ENCODE results near the gene NCL. TPM values are rescaled to one million over a fixed set of nuclear protein-coding genes. Genes with fewer than 3 reads are reported as not detected.

The NCL gene
- total and polyA plus RNA-seq, 2 of the 13 experiments (the other 11 are each of a cell fraction or from before 2014, with no cell fraction given) = 105 to 779 TPM

DNA sequence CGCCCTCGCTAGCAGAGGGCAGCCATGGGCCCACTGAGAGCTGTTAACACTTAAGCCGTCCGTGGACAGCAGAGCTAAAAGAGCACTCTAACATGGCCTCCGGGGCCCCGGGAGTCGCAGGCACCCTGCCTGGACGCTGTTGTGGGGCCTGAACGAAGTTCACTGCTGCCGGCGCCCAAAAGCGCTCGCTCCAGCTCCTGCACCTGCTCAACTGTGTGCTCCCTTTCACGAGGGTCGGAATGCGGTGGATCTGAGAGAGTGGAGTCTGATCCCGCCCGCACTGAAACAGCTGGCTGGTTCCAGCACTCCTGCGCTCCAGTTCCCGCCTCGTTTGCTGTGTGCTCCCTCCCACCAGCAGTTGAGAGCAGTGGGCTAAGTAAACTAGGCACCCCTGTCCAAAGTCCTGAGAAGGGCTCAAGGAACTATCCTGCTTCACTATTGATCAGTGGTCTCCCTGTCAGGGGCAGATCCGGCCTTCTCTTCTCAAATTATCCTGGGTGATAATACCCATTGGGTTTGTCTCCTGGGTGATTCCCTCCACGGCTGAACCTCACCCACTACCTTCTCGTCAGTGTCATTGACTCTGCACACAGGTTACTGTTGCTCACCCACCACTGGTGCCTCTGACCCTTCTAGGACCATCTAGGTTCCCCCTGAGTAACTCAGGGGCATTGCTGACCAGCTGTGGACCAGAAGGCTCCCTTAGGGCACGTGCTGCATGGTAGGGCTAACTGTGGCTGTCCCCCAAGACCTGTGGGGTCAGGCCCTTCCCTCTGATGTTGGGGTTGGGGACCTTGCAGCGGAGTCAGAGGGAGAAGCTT is 45.3 kb downstream of the NCL start (continued):
- TF ChIP-seq KLF6 (CRISPR knock-in tag; IDR thresholded peaks at IDR 0.05) = no peak
- TF ChIP-seq TMF1 (CRISPR knock-in tag; IDR thresholded peaks at IDR 0.05; ENCODE audit: low read depth) = 0 out of 2 replicates have a peak, but pooled peaks have one; percentile 48
- TF ChIP-seq ZFP37 (CRISPR knock-in tag; IDR thresholded peaks at IDR 0.05; ENCODE audit: borderline replicate concordance) = no peak
- no peak for TF ChIP-seq DMAP1 (CRISPR knock-in tag; IDR thresholded peaks at IDR 0.05)
- TF ChIP-seq, protein P1, sequence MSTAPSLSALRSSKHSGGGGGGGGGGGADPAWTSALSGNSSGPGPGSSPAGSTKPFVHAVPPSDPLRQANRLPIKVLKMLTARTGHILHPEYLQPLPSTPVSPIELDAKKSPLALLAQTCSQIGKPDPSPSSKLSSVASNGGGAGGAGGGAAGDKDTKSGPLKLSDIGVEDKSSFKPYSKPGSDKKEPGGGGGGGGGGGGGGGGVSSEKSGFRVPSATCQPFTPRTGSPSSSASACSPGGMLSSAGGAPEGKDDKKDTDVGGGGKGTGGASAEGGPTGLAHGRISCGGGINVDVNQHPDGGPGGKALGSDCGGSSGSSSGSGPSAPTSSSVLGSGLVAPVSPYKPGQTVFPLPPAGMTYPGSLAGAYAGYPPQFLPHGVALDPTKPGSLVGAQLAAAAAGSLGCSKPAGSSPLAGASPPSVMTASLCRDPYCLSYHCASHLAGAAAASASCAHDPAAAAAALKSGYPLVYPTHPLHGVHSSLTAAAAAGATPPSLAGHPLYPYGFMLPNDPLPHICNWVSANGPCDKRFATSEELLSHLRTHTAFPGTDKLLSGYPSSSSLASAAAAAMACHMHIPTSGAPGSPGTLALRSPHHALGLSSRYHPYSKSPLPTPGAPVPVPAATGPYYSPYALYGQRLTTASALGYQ (CRISPR knock-in tag; IDR thresholded peaks at IDR 0.05) = no peak
- TF ChIP-seq, protein P2, sequence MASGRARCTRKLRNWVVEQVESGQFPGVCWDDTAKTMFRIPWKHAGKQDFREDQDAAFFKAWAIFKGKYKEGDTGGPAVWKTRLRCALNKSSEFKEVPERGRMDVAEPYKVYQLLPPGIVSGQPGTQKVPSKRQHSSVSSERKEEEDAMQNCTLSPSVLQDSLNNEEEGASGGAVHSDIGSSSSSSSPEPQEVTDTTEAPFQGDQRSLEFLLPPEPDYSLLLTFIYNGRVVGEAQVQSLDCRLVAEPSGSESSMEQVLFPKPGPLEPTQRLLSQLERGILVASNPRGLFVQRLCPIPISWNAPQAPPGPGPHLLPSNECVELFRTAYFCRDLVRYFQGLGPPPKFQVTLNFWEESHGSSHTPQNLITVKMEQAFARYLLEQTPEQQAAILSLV (CRISPR knock-in tag; IDR thresholded peaks at IDR 0.05; ENCODE audit: borderline replicate concordance) = no peak
- TF ChIP-seq SP4 (CRISPR knock-in tag; IDR thresholded peaks at IDR 0.05) = no peak
- TF ChIP-seq HNRNPK (IDR thresholded peaks at IDR 0.05; ENCODE audit: low read depth, low read length, poor library complexity, severe bottlenecking) = no peak
- no peak; the same call in 1 of the 2 replicates for TF ChIP-seq ZSCAN21 (CRISPR knock-in tag; IDR thresholded peaks at IDR 0.05; ENCODE audit: borderline replicate concordance)
- TF ChIP-seq, protein P3, sequence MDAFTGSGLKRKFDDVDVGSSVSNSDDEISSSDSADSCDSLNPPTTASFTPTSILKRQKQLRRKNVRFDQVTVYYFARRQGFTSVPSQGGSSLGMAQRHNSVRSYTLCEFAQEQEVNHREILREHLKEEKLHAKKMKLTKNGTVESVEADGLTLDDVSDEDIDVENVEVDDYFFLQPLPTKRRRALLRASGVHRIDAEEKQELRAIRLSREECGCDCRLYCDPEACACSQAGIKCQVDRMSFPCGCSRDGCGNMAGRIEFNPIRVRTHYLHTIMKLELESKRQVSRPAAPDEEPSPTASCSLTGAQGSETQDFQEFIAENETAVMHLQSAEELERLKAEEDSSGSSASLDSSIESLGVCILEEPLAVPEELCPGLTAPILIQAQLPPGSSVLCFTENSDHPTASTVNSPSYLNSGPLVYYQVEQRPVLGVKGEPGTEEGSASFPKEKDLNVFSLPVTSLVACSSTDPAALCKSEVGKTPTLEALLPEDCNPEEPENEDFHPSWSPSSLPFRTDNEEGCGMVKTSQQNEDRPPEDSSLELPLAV (CRISPR knock-in tag; conservative IDR thresholded peaks at IDR 0.05; ENCODE audit: low read depth) = no peak
- TF ChIP-seq ZNF331 (CRISPR knock-in tag; IDR thresholded peaks at IDR 0.05) = no peak
- TF ChIP-seq, protein P4, sequence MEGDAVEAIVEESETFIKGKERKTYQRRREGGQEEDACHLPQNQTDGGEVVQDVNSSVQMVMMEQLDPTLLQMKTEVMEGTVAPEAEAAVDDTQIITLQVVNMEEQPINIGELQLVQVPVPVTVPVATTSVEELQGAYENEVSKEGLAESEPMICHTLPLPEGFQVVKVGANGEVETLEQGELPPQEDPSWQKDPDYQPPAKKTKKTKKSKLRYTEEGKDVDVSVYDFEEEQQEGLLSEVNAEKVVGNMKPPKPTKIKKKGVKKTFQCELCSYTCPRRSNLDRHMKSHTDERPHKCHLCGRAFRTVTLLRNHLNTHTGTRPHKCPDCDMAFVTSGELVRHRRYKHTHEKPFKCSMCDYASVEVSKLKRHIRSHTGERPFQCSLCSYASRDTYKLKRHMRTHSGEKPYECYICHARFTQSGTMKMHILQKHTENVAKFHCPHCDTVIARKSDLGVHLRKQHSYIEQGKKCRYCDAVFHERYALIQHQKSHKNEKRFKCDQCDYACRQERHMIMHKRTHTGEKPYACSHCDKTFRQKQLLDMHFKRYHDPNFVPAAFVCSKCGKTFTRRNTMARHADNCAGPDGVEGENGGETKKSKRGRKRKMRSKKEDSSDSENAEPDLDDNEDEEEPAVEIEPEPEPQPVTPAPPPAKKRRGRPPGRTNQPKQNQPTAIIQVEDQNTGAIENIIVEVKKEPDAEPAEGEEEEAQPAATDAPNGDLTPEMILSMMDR (CRISPR knock-in tag; IDR thresholded peaks at IDR 0.05) = 0 out of 2 replicates have a peak, but pooled peaks have one; percentile 9
- no peak for TF ChIP-seq GABPA (IDR thresholded peaks at IDR 0.05; ENCODE audit: low read depth, low read length)
- no peak for TF ChIP-seq GABPA (CRISPR knock-in tag; IDR thresholded peaks at IDR 0.05; ENCODE audit: low read depth)
- no peak for TF ChIP-seq KDM5A (IDR thresholded peaks at IDR 0.05; ENCODE audit: borderline replicate concordance, low read length)
- TF ChIP-seq ZNF777 (CRISPR knock-in tag; IDR thresholded peaks at IDR 0.05) = no peak
- TF ChIP-seq, protein P5, sequence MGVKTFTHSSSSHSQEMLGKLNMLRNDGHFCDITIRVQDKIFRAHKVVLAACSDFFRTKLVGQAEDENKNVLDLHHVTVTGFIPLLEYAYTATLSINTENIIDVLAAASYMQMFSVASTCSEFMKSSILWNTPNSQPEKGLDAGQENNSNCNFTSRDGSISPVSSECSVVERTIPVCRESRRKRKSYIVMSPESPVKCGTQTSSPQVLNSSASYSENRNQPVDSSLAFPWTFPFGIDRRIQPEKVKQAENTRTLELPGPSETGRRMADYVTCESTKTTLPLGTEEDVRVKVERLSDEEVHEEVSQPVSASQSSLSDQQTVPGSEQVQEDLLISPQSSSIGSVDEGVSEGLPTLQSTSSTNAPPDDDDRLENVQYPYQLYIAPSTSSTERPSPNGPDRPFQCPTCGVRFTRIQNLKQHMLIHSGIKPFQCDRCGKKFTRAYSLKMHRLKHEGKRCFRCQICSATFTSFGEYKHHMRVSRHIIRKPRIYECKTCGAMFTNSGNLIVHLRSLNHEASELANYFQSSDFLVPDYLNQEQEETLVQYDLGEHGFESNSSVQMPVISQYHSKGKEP (CRISPR knock-in tag; IDR thresholded peaks at IDR 0.05) = no peak
- no peak for TF ChIP-seq GATAD1 (CRISPR knock-in tag; IDR thresholded peaks at IDR 0.05)
- TF ChIP-seq, protein P6, sequence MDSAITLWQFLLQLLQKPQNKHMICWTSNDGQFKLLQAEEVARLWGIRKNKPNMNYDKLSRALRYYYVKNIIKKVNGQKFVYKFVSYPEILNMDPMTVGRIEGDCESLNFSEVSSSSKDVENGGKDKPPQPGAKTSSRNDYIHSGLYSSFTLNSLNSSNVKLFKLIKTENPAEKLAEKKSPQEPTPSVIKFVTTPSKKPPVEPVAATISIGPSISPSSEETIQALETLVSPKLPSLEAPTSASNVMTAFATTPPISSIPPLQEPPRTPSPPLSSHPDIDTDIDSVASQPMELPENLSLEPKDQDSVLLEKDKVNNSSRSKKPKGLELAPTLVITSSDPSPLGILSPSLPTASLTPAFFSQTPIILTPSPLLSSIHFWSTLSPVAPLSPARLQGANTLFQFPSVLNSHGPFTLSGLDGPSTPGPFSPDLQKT (CRISPR knock-in tag; IDR thresholded peaks at IDR 0.05; ENCODE audit: borderline replicate concordance) = no peak

All from HepG2 (cell line).